K562 (cell line): ENCODE results near the gene CLP1. TPM values are rescaled to one million over a fixed set of nuclear protein-coding genes. Genes with fewer than 3 reads are reported as not detected.

Experiments
- ELF1 ChIP-seq: fragments of 200-800 bp; sonication (Bioruptor generic); IDR thresholded peaks from 2 replicates; pipeline ENCODE4 v1.6.1; 2016; ENCODE audit warnings: missing genetic modification characterization, missing compliant biosample characterization
- GABPA ChIP-seq: fragments of 200-800 bp; sonication (Bioruptor generic); conservative IDR thresholded peaks from 2 replicates; pipeline ENCODE4 v1.6.1; 2016; ENCODE audit warnings: low read depth, missing genetic modification characterization, missing compliant biosample characterization
- MEF2A ChIP-seq: IDR thresholded peaks from 2 replicates; pipeline ENCODE4 v1.6.1; 2011; ENCODE audit warnings: low read depth, mild to moderate bottlenecking, low read length, moderate library complexity; ENCODE audit not compliant: control insufficient read depth
- PHF20 ChIP-seq: fragments of 450-650 bp; IDR thresholded peaks from 2 replicates; pipeline ENCODE4 v1.6.1; 2018; ENCODE audit not compliant: partially characterized antibody
- polyA plus RNA-seq, 8 experiments: library from polyadenylated mRNA; depleted of rRNA in 4 of 8; stranded (reverse) in 5 of 8; unstranded in 3 of 8; fragments of >200 nt; fragmentation: Nextera tagmentation in 2 of 8; fragmentation: Illumina TruSeq in 1 of 8; extraction: Ambion mirVana in 2 of 8; extraction: Trizol in 1 of 8; gene quantifications; 2 replicates each; pipeline versions ENCODE4 v1.2.1 to v1.2.3, GENCODE V29; 2011 to 2014; ENCODE audit warnings: inconsistent platforms in 1 of 8, missing spikeins in 1 of 8
- total RNA-seq, 7 experiments: library from RNA; depleted of rRNA in 6 of 7; stranded (reverse); fragments of >200 nt in 6 of 7; fragmentation: Illumina TruSeq in 2 of 7; extraction: Trizol in 2 of 7; gene quantifications; 2 replicates each; pipeline versions ENCODE4 v1.2.1 to v1.2.3, GENCODE V29; 2011 to 2021; ENCODE audit warnings: low replicate concordance in 1 of 7
- TF ChIP-seq, protein P1 (sequence below): conservative IDR thresholded peaks from 2 replicates; pipeline ENCODE4 v1.6.1; 2011; ENCODE audit warnings: low read depth, mild to moderate bottlenecking, low read length; ENCODE audit not compliant: control insufficient read depth
- TF ChIP-seq, protein P2 (sequence below): fragments of 250-450 bp; sonication (Bioruptor Pico); IDR thresholded peaks from 2 replicates; pipeline ENCODE4 v1.8.0; 2022; ENCODE audit warnings: inconsistent platforms

The CLP1 gene
- total and polyA plus RNA-seq, 9 of the 15 experiments (the other 6 are each of a cell fraction or from before 2014, with no cell fraction given), result 19.1 to 46.2 (median 27.8) TPM

- TF ChIP-seq, protein P1, sequence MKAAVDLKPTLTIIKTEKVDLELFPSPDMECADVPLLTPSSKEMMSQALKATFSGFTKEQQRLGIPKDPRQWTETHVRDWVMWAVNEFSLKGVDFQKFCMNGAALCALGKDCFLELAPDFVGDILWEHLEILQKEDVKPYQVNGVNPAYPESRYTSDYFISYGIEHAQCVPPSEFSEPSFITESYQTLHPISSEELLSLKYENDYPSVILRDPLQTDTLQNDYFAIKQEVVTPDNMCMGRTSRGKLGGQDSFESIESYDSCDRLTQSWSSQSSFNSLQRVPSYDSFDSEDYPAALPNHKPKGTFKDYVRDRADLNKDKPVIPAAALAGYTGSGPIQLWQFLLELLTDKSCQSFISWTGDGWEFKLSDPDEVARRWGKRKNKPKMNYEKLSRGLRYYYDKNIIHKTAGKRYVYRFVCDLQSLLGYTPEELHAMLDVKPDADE, result peak; percentile 99
- TF ChIP-seq PHF20 (peak; percentile 71), GABPA (tag) (peak; percentile 92), ELF1 (tag) (peak; percentile 94), MEF2A (no peak)
- TF ChIP-seq, protein P2, sequence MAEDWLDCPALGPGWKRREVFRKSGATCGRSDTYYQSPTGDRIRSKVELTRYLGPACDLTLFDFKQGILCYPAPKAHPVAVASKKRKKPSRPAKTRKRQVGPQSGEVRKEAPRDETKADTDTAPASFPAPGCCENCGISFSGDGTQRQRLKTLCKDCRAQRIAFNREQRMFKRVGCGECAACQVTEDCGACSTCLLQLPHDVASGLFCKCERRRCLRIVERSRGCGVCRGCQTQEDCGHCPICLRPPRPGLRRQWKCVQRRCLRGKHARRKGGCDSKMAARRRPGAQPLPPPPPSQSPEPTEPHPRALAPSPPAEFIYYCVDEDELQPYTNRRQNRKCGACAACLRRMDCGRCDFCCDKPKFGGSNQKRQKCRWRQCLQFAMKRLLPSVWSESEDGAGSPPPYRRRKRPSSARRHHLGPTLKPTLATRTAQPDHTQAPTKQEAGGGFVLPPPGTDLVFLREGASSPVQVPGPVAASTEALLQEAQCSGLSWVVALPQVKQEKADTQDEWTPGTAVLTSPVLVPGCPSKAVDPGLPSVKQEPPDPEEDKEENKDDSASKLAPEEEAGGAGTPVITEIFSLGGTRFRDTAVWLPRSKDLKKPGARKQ (CRISPR knock-in tag), result no peak
These were observed at the start of gene CLP1 (continued) for GRCh38 chr11:57657194-57658022.
